Gastroesophageal sphincter (tissue), 3 donors: Measurements from ENCODE around the gene ARPC4.

Experiments
- EP300 ChIP-seq: sonication (generic); formaldehyde crosslinking; IDR thresholded peaks from one replicate; pipeline ENCODE4 v1.6.1; 2017; ENCODE audit warnings: antibody characterized with exemption, mild to moderate bottlenecking
- POLR2A ChIP-seq, 2 donors: fragments of 450-650 bp; IDR thresholded peaks; one replicate each; pipeline ENCODE4 v1.6.1; 2017; ENCODE audit warnings: antibody characterized with exemption in 2 of 2, mild to moderate bottlenecking in 2 of 2, moderate library complexity in 1 of 2
- POLR2AphosphoS5 ChIP-seq: sonication (generic); formaldehyde crosslinking; IDR thresholded peaks from one replicate; pipeline ENCODE4 v1.6.1; 2017; ENCODE audit warnings: antibody characterized with exemption
- TF ChIP-seq, protein P1 (sequence below), 4 experiments: fragments of 200-600 bp in 2 of 4; fragments of 450-650 bp in 2 of 4; sonication (generic) in 1 of 4; IDR thresholded peaks; one replicate each; pipeline ENCODE4 v1.5.1; 2017 to 2019; ENCODE audit warnings: antibody characterized with exemption in 4 of 4, mild to moderate bottlenecking in 2 of 4, moderate library complexity in 2 of 4

GRCh38 chr3:9787714-9788113 lies 5.2 kb upstream of the ARPC4 start:
- TF ChIP-seq, protein P1, sequence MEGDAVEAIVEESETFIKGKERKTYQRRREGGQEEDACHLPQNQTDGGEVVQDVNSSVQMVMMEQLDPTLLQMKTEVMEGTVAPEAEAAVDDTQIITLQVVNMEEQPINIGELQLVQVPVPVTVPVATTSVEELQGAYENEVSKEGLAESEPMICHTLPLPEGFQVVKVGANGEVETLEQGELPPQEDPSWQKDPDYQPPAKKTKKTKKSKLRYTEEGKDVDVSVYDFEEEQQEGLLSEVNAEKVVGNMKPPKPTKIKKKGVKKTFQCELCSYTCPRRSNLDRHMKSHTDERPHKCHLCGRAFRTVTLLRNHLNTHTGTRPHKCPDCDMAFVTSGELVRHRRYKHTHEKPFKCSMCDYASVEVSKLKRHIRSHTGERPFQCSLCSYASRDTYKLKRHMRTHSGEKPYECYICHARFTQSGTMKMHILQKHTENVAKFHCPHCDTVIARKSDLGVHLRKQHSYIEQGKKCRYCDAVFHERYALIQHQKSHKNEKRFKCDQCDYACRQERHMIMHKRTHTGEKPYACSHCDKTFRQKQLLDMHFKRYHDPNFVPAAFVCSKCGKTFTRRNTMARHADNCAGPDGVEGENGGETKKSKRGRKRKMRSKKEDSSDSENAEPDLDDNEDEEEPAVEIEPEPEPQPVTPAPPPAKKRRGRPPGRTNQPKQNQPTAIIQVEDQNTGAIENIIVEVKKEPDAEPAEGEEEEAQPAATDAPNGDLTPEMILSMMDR (IDR thresholded peaks at IDR 0.05) = no peak
- TF ChIP-seq POLR2AphosphoS5 (no peak), POLR2A (IDR thresholded peaks at IDR 0.05) (no peak), EP300 (no peak)
